Thyroid gland (tissue), 4 donors: Measurements from ENCODE around the gene SCYGR2.

ENCODE experiments used
- CTCF ChIP-seq, 6 experiments: fragments of 200-600 bp in 3 of 6; fragments of 450-650 bp in 3 of 6; sonication (generic) in 3 of 6; IDR thresholded peaks; one replicate each; pipeline ENCODE4 v1.5.1; 2016 to 2019; ENCODE audit warnings: antibody characterized with exemption in 6 of 6, mild to moderate bottlenecking in 2 of 6, inconsistent platforms in 1 of 6, moderate library complexity in 1 of 6
- POLR2A ChIP-seq, 2 donors: fragments of 450-650 bp; IDR thresholded peaks; one replicate each; pipeline ENCODE4 v1.6.1; 2017; ENCODE audit warnings: antibody characterized with exemption in 2 of 2, mild to moderate bottlenecking in 2 of 2, moderate library complexity in 1 of 2

- no peak for TF ChIP-seq POLR2A (IDR thresholded peaks at IDR 0.05)
- TF ChIP-seq CTCF (IDR thresholded peaks at IDR 0.05): no peak
Observed at GRCh38 chr2:227576812-227577211, 21.9 kb upstream of the SCYGR2 start.
